BJ (cell line): ENCODE measurements around the gene SLC15A1. TPM values are rescaled to one million over a fixed set of nuclear protein-coding genes. Genes with fewer than 3 reads are reported as not detected.

Experiments used
- CTCF ChIA-PET: fragments of 350-600 bp; formaldehyde crosslinking; extraction: SDS; loops from one replicate; lab custom pipeline; 2021; ENCODE audit warnings: antibody characterized with exemption, inconsistent platforms; lab: Yijun Ruan, JAX
- POLR2A ChIA-PET: fragments of 300-600 bp; sonication (Branson Sonifier 250); formaldehyde crosslinking; extraction: SDS; loops from one replicate; lab custom pipeline; 2021; ENCODE audit warnings: antibody characterized with exemption; lab: Charles Lee
- DNase-seq: peaks from one replicate; pipeline ENCODE4 v3.0.0-alpha.2; 2011; ENCODE audit warnings: low read depth
- H3K27me3 ChIP-seq: 2 replicates; pipeline ENCODE4 v1.6.0; 2011; ENCODE audit warnings: low read length; ENCODE audit not compliant: control insufficient read depth, insufficient read depth
- H3K36me3 ChIP-seq: 2 replicates; pipeline ENCODE4 v1.5.1; 2011; ENCODE audit warnings: low read length; ENCODE audit not compliant: control insufficient read depth, insufficient read depth
- H3K4me3 ChIP-seq: 2 replicates; pipeline ENCODE4 v1.5.1; 2011; ENCODE audit warnings: low read depth, mild to moderate bottlenecking, control low read depth, low read length
- CTCF ChIP-seq: IDR thresholded peaks from 2 replicates; pipeline ENCODE4 v1.5.1; 2011; ENCODE audit warnings: low read depth, mild to moderate bottlenecking, control low read depth, inconsistent platforms, low read length, moderate library complexity; ENCODE audit not compliant: insufficient read depth
- polyA plus RNA-seq: library from polyadenylated mRNA; depleted of rRNA; stranded (reverse); fragments of >200 nt; gene quantifications from 2 replicates; pipeline ENCODE4 v1.2.3, GENCODE V29; 2011

SLC15A1 gene
- polyA plus RNA-seq, 1 experiment: not detected

GRCh38 chr13:98706446-98707110 lies 45.9 kb downstream of the SLC15A1 start:
- Histone ChIP-seq H3K27me3 (peaks cover 9% of the 10 kb centered on the region), H3K4me3 (no peak overlapping the region), H3K36me3 (no peaks in the 10 kb centered on the region)
- POLR2A ChIA-PET: no interaction called here
- no peak for DNase-seq
- no peak for TF ChIP-seq CTCF
- CTCF ChIA-PET: no interaction called here

DNA sequence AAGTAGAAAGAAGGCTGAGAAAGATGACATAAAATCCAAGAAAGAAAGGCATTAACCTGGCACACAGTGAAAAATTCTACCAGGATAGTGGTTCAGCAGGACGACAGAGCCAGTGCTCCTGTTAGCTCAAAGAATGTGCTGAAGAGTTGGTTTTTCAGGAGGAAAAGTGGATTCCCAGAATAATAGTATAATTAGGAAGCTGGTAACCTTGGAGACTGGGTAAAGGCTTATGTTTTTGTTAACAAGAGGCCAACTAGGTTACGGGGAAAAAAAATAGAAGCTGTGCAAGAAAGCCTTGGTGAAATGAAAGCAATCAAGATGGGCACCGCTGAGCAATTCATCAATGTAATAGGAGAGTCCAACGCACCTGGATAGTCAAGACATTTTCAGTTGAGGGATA lies 54.7 kb downstream of the SLC15A1 start:
- H3K4me3 ChIP-seq: no peak overlapping the region
- no peaks in the 10 kb centered on the region for H3K36me3 ChIP-seq
- H3K27me3 ChIP-seq: no peaks in the 10 kb centered on the region; the same call in none of the 2 replicates
- POLR2A ChIA-PET: no interaction called here
- no peak for TF ChIP-seq CTCF
- CTCF ChIA-PET: no interaction called here
- DNase-seq: no peak

GRCh38 chr13:98693756-98694155 lies 58.7 kb downstream of the SLC15A1 start:
- no peaks in the 10 kb centered on the region for H3K36me3 ChIP-seq
- ChIA-PET POLR2A (no interaction called here), CTCF (no interaction called here)
- no peak for TF ChIP-seq CTCF
- DNase-seq: no peak
- H3K27me3 ChIP-seq: no peaks in the 10 kb centered on the region; the same call in none of the 2 replicates
- H3K4me3 ChIP-seq: no peak overlapping the region

GRCh38 chr13:98691360-98691759 lies 61.1 kb downstream of the SLC15A1 start:
- CTCF ChIA-PET: no interaction called here
- peaks cover under 1% of the 10 kb centered on the region; the same call in 1 of the 2 replicates for H3K27me3 ChIP-seq
- no peaks in the 10 kb centered on the region for H3K36me3 ChIP-seq

More at GRCh38 chr13:98691360-98691759, 61.1 kb downstream of the SLC15A1 start:
- DNase-seq: no peak
- POLR2A ChIA-PET: no interaction called here
- TF ChIP-seq CTCF: no peak
- H3K4me3 ChIP-seq: no peak overlapping the region
